Hepatocyte (in vitro differentiated cells): ENCODE results near the gene PPM1K. TPM values are rescaled to one million over a fixed set of nuclear protein-coding genes. Genes with fewer than 3 reads are reported as not detected.

Source experiments
- DNase-seq: peaks from one replicate; pipeline ENCODE4 v3.0.0-alpha.2; 2016; ENCODE audit warnings: low spot score
- H2AFZ ChIP-seq: fragments of 200-600 bp; sonication (generic); 2 replicates; pipeline ENCODE4 v1.6.0; 2016; ENCODE audit warnings: antibody characterized with exemption, mild to moderate bottlenecking
- H3K27ac ChIP-seq: fragments of 200-600 bp; sonication (generic); 2 replicates; pipeline ENCODE4 v1.5.1; 2016; ENCODE audit warnings: mild to moderate bottlenecking
- H3K27me3 ChIP-seq: fragments of 200-600 bp; sonication (generic); 2 replicates; pipeline ENCODE4 v1.6.1; 2016
- H3K36me3 ChIP-seq: fragments of 200-600 bp; sonication (generic); replicated peaks from 2 replicates; pipeline ENCODE4 v1.5.1; 2016; ENCODE audit warnings: low read depth; ENCODE audit not compliant: insufficient read depth
- H3K4me1 ChIP-seq: fragments of 200-600 bp; sonication (generic); 2 replicates; pipeline ENCODE4 v1.5.1; 2016; ENCODE audit warnings: mild to moderate bottlenecking, moderate library complexity; ENCODE audit not compliant: insufficient read depth
- H3K4me2 ChIP-seq: fragments of 200-600 bp; sonication (generic); 2 replicates; pipeline ENCODE4 v1.6.0; 2016
- H3K4me3 ChIP-seq: fragments of 200-600 bp; sonication (generic); 2 replicates; pipeline ENCODE4 v1.5.1; 2016; ENCODE audit warnings: mild to moderate bottlenecking
- H3K79me2 ChIP-seq: fragments of 200-600 bp; sonication (generic); 2 replicates; pipeline ENCODE4 v1.6.0; 2017; ENCODE audit warnings: mild to moderate bottlenecking
- H3K9me2 ChIP-seq: fragments of 200-600 bp; sonication (generic); replicated peaks from 2 replicates; pipeline ENCODE4 v1.6.0; 2017; ENCODE audit warnings: mild to moderate bottlenecking; ENCODE audit not compliant: insufficient read depth
- H3K9me3 ChIP-seq: fragments of 200-600 bp; sonication (generic); 2 replicates; pipeline ENCODE4 v1.5.1; 2016; ENCODE audit warnings: low read depth, mild to moderate bottlenecking
- H4K20me1 ChIP-seq: fragments of 200-600 bp; sonication (generic); 2 replicates; pipeline ENCODE4 v1.6.0; 2016; ENCODE audit warnings: mild to moderate bottlenecking; ENCODE audit not compliant: insufficient read depth, poor library complexity, severe bottlenecking
- CTCF ChIP-seq: fragments of 200-600 bp; sonication (generic); IDR thresholded peaks from 2 replicates; pipeline ENCODE4 v1.5.1; 2016; ENCODE audit warnings: antibody characterized with exemption, mild to moderate bottlenecking; ENCODE audit not compliant: poor library complexity
- EZH2 ChIP-seq: fragments of 200-600 bp; sonication (generic); IDR thresholded peaks from 2 replicates; pipeline ENCODE4 v1.6.1; 2016; ENCODE audit warnings: antibody characterized with exemption, mild to moderate bottlenecking, borderline replicate concordance
- EZH2phosphoT487 ChIP-seq: fragments of 200-600 bp; sonication (generic); IDR thresholded peaks from one replicate; pipeline ENCODE4 v1.6.1; 2018; ENCODE audit warnings: antibody characterized with exemption, mild to moderate bottlenecking, low read depth, moderate library complexity; ENCODE audit not compliant: unreplicated experiment, severe bottlenecking
- WGBS: methylation state at CpG from one replicate; pipeline ENCODE4 v1.1.6; 2016; ENCODE audit warnings: low lambda C conversion rate; ENCODE audit errors: missing lambda C conversion rate; 5-methylcytosine and 5-hydroxymethylcytosine counted together
- polyA plus RNA-seq: library from polyadenylated mRNA; unstranded; fragments of >200 nt; fragmentation: Nextera tagmentation; extraction: Ambion mirVana; gene quantifications from 2 replicates; pipeline ENCODE4 v1.2.1, GENCODE V29; 2016
- total RNA-seq: library from RNA; depleted of rRNA; stranded (reverse); fragments of >200 nt; gene quantifications from 2 replicates; pipeline ENCODE4 v1.2.3, GENCODE V29; 2014

PPM1K gene
- total and polyA plus RNA-seq, 2 experiments from 2014 or later = 12.6 to 20.0 TPM

DNA sequence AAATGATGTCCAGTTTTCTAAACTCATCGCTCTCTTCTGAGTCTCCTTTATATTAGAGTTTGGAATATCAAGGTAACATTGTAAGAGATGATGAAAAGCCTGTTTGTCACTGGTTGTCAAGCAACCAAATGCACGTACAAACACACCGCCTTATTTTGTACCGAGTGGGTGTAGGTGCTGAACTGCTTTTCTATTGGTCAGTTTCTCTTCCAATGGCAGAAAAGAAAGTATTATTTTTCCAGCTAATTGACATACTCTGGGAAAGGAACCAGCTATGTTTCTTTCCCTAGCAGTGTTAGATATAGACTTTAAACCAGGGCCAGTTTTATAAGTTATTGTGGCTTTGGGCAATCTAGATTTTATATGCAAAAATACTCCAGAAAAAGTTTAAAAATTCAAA, 6.6 kb upstream of the PPM1K start:
- H2AFZ ChIP-seq = no peak overlapping the region
- no peak overlapping the region for H3K27ac ChIP-seq
- H3K9me3 ChIP-seq = no peaks in the 10 kb centered on the region
- no peak overlapping the region for H3K4me3 ChIP-seq
- H4K20me1 ChIP-seq = no peaks in the 10 kb centered on the region
- no peaks in the 10 kb centered on the region for H3K9me2 ChIP-seq
- TF ChIP-seq EZH2 (no peak), CTCF (no peak)
- no peaks in the 10 kb centered on the region for H3K79me2 ChIP-seq
- H3K27me3 ChIP-seq = no peaks in the 10 kb centered on the region
- H3K4me2 ChIP-seq = no peak overlapping the region
- no peaks in the 10 kb centered on the region for H3K4me1 ChIP-seq
- H3K36me3 ChIP-seq = no peaks in the 10 kb centered on the region
- WGBS = 79% methylated on average over 4 of the region's 4 CpGs
- peak; percentile 12 for DNase-seq

- Histone ChIP-seq H3K4me3 (no peak overlapping the region), H3K27ac (no peak overlapping the region), H2AFZ (no peak overlapping the region), H3K4me1 (peaks cover 11% of the 10 kb centered on the region), H3K79me2 (peaks cover 11% of the 10 kb centered on the region), H3K9me2 (no peaks in the 10 kb centered on the region), H4K20me1 (no peaks in the 10 kb centered on the region), H3K9me3 (no peaks in the 10 kb centered on the region), H3K27me3 (no peaks in the 10 kb centered on the region), H3K4me2 (no peak overlapping the region), H3K36me3 (no peaks in the 10 kb centered on the region)
- no peak for TF ChIP-seq CTCF
- TF ChIP-seq EZH2phosphoT487 = no peak
- TF ChIP-seq EZH2 = no peak
- DNase-seq = no peak
Observed at GRCh38 chr4:88286897-88287296, 2.5 kb upstream of the PPM1K start.

- Histone ChIP-seq H3K36me3 (no peaks in the 10 kb centered on the region), H3K4me2 (peak overlapping the region; percentile 70), H3K79me2 (peaks cover 28% of the 10 kb centered on the region), H3K4me3 (peak overlapping the region; percentile 14), H3K4me1 (peaks cover 11% of the 10 kb centered on the region), H3K27ac (peak overlapping the region; percentile 75), H3K9me2 (no peaks in the 10 kb centered on the region), H3K9me3 (no peaks in the 10 kb centered on the region), H4K20me1 (no peaks in the 10 kb centered on the region), H2AFZ (peak overlapping the region; percentile 58), H3K27me3 (no peaks in the 10 kb centered on the region)
- WGBS = 66% methylated on average over 4 of the region's 4 CpGs
- TF ChIP-seq EZH2 = no peak
- TF ChIP-seq CTCF = no peak
- TF ChIP-seq EZH2phosphoT487 = no peak
- DNase-seq = no peak
Observed at GRCh38 chr4:88285235-88285653, 883 bp upstream of the PPM1K start.
